HG03558 (cell line): ENCODE results near the gene DPP6.
"Not testable (repeated sequence)": the region's sequence is repeated elsewhere in the genome, so short reads cannot be mapped to it uniquely, and the experiment has no call there.

Source experiments
- ATAC-seq: cut with Tn5 transposase; IDR thresholded peaks from one replicate; pipeline ENCODE4 v1.9.1; 2021; ENCODE audit warnings: moderate number of reproducible peaks; ENCODE audit not compliant: unreplicated experiment; ENCODE audit errors: extremely low read depth

The DPP6 gene

DNA sequence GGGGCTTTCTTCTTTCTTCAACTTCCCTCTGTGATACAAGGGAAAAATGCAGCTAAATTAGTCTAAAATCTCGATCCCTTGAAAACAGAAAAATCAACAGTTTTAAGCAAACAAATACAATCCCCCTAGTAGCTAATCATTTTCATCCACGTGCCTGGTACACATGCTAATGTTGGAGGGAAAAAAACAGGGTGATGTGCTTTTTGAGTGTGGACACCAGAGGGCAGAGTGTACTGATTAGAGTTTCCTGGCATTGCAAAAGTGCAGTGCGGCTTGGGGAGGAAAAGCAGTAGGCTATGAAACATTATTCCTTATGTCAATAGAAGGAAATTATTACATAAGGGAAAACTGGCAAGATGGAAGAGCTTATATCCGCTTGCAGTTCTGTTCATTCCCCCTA, 19.6 kb downstream of the DPP6 start:
- ATAC-seq: not testable (repeated sequence)

DNA sequence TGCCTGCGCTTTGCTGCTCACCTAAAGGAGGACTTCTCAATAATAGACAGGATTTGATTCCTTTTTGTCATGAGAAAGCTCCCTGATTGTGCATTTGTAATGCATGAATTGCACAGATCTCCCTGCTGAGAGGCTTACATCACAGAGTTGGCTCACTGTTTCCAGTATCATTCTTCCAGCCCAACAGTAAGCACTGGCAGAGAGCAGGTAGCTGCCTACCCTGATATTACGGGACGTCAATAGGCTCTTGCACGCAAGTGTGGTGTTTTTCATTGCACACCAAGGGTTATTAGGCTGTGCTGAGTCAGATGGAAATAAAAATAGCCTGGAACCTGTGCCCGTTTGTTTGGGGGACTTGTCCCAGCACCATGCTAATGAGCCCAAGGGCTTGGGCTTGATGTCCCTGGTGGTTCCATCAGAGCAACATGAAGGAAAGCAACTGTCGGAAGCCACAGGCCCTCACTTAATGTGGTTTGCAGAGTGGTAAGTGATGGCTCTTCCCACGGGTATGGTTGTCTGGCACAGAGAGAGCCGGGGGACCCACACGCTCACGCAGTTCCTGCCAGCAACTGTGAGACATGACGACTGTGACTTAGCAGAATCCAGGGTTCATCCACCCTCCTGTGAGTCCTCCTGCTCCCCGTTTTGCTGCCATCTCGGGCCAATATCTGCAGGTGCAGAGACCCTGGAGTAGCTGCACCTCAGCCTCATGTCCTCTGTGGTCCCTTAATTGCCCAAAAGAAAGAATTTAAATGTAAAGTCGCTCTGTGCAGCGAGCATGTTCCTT, 20.4 kb downstream of the DPP6 start:
- ATAC-seq: not testable (repeated sequence)

DNA sequence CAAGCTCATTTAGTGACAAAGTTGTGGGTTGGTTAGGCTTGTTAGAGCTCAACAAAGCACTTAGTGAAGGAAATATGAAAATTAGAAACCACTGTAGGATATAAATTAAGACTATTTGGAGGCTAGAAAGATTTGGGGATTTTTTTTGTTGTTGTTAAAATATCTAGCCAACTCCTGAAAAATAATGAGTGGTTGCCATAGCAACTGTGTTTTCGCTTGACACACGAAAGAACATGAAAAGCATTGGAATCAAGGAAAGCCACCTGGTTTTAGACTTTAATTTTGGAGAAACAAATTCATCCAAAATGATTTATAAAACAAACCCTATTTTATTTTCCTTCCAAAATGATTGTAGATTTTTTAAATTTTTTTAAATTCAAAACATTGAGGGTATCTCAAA, 26.3 kb downstream of the DPP6 start:
- ATAC-seq: not testable (repeated sequence)

DNA sequence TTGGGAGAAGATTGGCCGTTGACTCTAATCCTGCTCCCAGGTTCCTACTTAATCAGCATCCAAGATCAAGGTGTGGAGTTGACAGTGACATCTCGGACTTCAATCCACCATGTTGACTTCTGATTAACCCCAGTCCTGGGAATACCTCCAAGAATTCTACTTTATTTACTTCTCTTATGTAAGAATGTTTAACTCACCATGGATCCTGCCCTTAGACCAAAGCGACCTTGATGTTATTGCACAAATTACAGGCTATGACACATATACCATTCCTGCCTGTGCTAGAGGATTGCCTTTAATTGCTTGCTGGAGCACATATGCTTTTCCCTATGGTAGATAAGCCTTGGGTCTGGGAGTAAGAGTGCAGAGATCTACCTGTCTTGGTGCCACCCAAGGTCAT, 28.1 kb downstream of the DPP6 start:
- ATAC-seq: not testable (repeated sequence)

DNA sequence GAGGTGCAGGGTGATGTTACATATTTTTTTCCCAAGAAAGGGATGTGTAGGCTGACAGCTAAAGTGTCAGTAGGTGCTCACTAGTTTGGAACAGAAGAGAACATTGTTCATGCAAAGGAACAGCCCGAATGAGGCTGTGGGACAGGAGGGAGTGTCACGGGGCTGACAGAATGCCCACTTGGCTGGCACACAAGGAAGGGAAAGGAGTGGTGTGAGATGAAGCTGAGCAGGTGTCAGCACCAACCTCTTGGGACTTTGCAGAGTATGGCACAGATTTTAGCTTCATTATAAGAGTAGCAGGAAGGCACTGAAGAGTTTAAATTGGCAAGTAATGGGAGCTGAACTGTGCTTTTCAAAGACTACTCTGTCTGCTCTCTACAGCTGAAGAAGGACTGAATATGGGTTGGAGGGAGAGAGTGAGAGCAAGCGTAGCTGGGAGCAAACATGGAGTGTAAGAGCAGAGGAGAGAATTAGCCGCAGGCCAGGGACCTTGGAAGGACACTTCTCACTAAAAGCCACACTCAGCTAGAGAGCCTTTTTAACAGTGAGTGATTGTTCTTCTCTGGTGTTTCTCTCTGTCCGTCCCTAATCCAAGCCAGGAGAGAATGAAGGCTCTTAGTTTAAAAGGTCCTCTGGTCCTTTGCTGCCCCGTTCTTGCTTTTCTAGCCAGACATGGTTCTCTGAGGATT, 35.0 kb downstream of the DPP6 start:
- ATAC-seq: not testable (repeated sequence)

DNA sequence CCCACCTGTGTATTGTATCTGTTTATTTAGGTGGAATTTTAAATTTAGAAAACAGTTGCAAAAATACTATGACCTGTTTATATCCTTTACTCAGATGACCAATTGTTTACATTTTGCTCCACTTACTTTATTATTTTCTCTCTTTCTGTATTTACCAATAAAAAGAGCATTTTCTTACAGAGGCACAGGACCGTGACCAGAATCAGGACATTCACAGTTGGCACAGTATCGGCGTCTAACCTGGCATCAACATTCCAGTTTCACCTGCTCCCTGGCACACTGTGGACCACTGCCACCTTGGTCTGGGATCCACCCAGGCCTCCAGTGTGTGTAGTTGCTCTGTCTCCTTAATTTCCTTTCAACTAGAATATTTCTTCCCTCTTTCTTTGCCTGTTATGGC, 39.9 kb downstream of the DPP6 start:
- ATAC-seq: not testable (repeated sequence)

DNA sequence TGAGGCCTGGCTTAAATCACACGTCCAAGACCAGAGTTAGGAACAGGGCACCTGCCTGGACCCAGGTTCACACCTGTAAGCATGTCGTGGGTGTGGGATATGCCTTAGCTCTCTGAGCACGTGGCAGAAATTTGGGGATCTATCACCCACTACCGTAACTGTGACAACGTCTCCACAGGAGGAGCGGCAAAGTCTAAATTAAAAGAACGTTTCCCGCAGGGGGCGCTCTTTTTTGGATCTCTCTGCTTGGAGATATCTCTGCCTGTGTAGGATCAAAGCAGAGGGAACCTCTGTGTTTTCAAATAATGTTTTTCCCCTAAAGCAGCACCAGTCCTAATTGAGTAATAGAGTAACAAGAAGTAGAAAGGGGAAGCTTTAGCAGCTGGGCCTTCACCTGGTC, 43.0 kb downstream of the DPP6 start:
- ATAC-seq: not testable (repeated sequence)

DNA sequence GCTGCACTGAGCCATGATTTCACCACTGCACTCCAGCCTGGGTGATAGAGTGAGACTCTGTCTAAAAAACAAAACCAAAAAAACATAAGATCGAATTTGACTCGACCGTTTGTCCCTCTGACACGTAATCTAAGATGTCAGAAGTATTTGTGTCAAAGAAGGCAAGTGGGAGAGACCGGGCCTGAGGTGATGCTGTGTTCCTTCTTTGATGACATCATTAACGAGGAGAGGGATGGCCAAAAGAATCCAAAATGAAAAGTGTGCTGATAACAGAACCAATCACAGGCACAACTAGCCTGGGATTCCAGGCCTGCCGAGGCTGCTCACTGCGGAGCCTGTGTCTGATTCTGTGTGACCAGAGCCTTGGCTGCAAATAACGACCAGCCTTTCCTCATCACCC, 52.9 kb downstream of the DPP6 start:
- ATAC-seq: not testable (repeated sequence)

DNA sequence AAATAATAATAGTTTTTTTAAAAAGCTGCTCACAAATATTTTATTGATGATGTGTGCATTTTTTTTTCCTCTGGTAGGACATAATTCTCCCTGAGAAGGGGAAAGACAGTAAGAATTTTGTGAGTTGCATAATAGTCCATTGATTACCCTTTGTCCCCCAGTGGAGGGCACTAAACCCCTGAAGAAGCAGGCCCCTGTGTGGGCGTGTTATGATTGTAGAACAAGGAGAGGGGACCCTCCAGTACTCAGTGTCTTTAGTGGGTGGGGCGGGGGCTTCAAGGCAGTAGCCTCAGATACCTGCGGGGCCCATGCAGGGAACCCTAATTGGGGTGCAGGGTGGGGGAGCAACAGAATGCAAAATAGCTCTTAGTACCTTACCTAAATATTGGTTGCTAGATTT, 57.4 kb downstream of the DPP6 start:
- ATAC-seq: not testable (repeated sequence)

DNA sequence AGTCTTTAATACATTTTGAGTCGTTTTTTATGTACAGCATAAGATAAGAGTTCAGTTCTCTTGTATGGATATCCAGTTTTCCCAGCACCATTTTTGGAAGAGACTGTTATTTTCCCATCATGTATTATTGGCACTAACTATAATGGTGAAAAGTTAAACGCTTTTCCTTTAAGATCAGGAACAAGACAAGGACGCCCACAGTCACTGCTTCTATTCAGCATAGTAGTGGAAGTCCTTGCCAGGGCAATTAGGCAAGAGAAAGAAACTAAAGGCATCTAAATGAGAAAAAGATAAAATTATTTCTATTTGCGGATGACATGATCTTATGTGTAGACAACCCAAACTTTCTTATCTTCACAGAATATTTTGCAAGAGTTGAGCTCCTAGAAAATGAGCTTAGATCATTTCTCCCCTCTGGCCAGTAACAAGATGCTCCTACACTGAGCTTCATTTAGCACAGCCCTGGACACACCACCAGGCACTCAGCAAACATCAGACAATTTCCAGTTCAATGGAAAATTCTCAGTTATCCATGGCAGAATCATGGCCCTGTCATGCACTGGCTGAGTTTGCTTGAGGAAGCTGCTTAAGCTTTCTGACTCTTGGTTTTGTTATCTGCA, 61.6 kb downstream of the DPP6 start:
- ATAC-seq: not testable (repeated sequence)

DNA sequence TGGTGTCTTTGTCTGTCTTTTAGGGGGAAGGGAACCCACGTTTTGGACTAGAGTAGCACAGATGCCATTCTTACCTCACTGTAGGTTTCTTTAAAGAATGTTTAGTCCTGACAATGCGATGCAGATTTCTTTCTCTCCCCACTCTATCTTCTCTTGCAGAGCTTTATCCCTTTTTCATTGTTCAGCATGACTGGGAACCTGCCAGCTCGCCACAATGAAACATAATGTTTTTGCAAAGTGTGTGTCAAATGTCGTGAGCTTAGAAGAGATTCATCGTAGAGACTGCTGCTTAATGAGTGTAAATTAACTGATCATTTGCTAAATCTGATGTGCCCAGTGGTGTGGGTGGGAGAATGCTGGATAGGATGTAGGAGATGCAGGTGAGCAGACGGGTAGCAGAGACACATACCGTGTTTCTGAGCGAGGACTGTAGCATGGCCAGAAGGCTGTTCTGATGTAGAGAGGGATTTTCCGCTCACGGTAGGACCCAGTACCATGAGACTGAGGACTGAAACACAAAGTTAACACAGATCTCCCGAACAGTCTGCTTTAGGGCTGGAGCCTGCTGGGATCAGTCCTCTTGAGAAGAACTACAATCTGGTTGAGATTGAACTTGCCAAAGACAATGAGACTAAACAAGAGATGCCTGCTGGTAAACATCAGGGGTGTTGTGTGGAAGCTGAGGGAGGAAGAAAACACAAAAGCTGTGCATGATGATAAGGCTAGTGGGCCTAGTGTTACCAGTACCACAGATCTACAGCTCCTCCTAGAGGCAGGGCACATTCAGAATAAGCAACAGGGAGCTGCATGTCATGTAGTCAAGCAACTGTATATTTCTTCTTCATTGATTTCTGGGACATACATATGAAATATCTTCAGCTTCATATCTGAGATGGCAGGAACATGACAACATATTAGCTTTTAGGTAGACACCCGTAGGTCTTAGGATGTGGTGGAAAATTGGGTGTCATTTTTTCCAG, 65.5 kb downstream of the DPP6 start:
- ATAC-seq: not testable (repeated sequence)

DNA sequence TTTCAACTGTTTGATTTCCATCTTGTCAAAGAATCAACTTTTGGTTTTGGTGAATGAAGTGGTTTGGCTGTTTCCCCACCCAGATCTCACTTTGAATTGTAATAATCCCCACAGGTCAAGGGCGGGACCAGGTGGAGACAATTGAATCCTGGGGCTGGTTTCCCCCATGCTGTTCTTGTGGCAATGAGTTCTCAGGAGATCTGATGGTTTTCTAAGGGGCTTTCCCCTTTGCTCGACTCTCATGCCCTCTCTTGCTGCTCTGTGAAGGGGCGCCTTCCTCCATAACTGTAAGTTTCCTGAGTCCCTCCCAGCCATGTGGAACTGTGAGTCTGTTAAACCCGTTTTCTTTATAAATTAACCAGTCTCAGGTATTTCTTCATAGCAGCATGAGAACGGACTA, 68.6 kb downstream of the DPP6 start:
- not testable (repeated sequence) for ATAC-seq

DNA sequence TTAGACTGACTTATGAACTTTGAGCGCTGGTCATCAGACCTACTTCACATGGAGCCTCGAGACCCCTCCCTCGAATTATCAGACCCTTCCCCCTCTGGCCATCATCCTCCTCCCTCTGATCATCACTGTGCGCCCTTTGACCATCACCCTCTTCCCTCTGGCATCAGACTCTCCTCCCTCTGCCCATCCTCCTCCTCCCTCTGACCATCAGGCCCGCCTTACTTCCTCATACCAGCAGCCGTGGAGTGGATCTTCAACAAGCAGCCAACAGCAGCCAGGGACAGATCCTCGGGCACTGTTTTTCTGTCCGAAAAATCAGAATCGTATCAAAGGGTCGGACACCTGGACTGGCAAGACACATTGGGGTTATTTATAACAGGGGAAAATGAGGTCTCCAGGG, 70.5 kb downstream of the DPP6 start:
- not testable (repeated sequence) for ATAC-seq

DNA sequence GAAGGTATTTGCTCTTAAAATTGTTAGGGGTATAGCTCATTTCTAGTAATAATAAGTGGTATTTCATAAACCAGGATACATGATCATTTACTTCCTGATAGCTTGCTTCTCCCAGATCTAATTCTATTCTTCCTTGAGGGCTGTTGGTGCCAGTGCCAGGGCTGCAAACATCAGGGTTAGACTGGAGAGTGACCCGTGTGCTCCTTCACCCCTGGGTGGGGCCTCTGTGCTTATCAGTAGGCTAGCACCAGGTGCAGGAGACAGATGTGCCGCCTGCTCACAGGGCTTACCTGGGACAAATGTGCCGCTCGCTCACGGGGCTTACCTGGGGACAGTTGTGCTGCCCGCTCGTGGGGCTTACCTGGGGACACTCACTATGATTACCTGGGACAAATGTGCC, 71.2 kb downstream of the DPP6 start:
- not testable (repeated sequence) for ATAC-seq

DNA sequence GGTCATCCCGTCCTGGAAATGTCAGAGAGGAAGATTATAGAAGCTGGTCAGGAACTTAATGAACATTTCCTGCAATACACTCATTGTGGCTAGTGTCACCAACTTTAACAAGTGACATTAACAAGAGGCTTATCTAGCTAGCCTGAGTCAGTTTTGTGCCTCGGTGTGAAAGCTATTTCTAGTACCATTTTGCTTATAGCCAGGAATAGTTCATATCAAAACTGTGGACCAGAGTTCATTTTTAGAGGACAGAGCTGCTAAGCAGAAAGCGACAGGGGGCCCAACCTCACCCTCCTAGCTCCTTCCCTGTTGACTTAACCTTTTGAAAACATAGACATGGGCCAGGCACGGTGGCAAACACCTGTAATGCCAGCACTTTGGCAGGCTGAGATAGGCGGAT, 76.9 kb downstream of the DPP6 start:
- not testable (repeated sequence) for ATAC-seq

DNA sequence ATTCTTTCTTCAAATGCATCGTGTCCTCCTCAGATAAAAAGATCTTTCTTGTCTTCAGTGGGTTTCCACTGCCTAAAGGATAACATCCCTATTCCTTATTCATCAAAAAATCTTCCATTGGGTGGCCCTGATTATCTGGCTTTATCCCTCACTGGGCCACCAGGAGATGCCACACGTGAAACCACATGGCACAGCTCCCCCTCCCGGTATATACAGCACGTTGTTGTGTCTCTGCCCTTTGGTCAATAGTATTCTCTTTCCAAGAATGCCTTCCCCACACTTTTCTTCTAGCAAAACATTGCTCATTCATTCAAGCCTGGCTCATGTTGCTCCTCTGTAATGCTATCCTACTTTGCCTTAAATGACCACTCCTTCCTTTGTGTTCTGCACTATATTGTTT, 80.4 kb downstream of the DPP6 start:
- not testable (repeated sequence) for ATAC-seq

DNA sequence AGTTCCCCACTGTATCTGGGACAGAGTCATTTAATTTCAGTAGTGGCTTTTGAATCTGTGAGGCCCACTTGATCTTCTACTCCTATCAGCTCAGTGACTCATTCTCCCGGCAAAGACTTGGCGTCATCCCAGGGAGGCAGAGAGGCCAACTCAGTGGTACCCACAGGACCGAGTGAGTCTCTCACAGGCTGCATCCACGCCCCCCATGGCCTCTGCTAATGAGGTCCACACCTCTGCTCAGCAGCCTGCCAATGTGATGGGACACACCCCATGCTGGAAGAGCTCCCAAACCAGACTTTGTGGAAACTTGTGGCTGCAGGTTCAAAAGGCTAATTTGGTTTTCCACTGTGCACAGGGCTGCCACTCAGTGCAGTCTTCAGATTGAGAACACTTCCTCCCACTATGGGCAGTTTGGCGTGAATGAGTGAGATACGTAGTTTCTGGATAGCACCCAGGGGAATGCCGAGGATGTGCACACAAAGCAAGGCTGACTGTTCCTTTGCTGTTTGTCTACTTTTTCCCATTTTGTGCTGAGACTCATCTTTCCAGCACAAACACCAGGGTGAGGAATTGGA, 81.6 kb downstream of the DPP6 start:
- not testable (repeated sequence) for ATAC-seq

DNA sequence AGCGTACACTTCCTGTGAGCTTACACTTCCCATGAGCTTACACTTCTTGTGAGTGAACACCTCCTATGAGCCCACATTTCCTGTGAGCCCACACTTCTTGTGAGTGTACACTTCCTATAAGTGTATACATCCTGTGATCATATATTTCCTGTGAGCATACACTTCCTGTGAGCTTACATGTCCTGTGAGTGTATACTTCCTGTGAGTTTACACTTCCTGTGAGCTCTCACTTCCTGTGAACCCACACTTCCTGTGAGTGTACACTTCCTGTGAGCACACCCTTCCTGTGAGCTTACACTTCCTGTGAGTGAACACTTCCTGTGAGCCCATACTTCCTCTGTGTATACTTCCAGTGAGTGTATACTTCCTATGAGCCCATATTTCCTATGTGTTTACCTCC, 82.5 kb downstream of the DPP6 start:
- not testable (repeated sequence) for ATAC-seq

DNA sequence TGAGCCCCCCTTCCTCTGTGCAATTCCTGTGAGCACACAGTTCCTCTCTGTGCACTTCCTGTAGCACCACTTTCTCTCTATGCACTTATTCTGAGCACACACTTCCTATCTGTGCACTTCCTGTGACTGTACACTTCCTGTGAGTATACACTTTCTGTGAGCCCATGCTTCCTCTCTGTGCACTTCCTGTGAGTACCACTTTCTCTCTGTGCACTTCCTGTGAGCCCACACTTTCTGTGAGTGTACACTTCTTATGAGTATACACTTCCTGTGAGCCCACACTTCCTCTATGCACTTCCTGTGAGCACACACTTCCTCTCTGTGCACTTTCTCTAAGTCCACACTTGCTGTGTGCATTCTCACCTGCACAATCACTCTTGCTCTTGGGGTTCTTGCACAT, 83.4 kb downstream of the DPP6 start:
- not testable (repeated sequence) for ATAC-seq
